Fibroblast of lung (primary cell): Measurements from ENCODE around the gene LAMP5.

ENCODE experiments used
- EZH2 ChIP-seq: IDR thresholded peaks from 2 replicates; pipeline ENCODE4 v1.5.1; 2012; ENCODE audit warnings: low read length, control low read depth, mild to moderate bottlenecking; ENCODE audit errors: missing control alignments
- TF ChIP-seq, protein P1 (sequence below), 2 donors: IDR thresholded peaks in 1 of 2; conservative IDR thresholded peaks in 1 of 2; 1 replicate in 1 of 2; 2 replicates in 1 of 2; pipeline ENCODE4 v1.5.1; 2011 to 2012; ENCODE audit warnings: low read length in 2 of 2, control low read depth in 1 of 2, inconsistent platforms in 1 of 2, low read depth in 1 of 2, mild to moderate bottlenecking in 1 of 2

DNA sequence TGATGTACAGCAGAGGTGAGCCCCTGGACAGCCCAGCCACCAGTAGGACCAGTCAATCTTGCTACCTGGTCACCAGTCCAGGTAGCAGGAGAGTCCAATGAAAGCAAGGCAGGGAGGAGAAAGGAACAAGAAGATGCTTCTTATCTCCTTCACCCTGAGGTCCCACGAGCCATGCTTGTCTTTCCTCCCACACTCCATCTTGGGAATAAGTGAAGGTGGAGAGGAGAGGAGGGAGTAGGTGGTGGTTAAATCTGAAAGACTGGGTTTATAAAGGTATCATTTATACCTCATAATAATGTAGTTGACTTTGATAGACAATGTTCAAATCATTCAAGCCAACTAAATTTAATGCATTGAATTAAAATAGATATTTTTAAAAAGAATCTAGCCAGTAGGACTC lies 35.9 kb downstream of the LAMP5 start:
- no peak for TF ChIP-seq EZH2
- TF ChIP-seq, protein P1, sequence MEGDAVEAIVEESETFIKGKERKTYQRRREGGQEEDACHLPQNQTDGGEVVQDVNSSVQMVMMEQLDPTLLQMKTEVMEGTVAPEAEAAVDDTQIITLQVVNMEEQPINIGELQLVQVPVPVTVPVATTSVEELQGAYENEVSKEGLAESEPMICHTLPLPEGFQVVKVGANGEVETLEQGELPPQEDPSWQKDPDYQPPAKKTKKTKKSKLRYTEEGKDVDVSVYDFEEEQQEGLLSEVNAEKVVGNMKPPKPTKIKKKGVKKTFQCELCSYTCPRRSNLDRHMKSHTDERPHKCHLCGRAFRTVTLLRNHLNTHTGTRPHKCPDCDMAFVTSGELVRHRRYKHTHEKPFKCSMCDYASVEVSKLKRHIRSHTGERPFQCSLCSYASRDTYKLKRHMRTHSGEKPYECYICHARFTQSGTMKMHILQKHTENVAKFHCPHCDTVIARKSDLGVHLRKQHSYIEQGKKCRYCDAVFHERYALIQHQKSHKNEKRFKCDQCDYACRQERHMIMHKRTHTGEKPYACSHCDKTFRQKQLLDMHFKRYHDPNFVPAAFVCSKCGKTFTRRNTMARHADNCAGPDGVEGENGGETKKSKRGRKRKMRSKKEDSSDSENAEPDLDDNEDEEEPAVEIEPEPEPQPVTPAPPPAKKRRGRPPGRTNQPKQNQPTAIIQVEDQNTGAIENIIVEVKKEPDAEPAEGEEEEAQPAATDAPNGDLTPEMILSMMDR (conservative IDR thresholded peaks at IDR 0.05 in 1 of 2, IDR thresholded peaks at IDR 0.05 in 1 of 2; ENCODE audit: low read depth in 1 of 2, low read length in 2 of 2), result no peak
